Measurements from ENCODE around the gene CYP2A13. TPM values are rescaled to one million over a fixed set of nuclear protein-coding genes. Genes with fewer than 3 reads are reported as not detected.
"Not testable (repeated sequence)": the region's sequence is repeated elsewhere in the genome, so short reads cannot be mapped to it uniquely, and the experiment has no call there.

CYP2A13 gene
- total RNA-seq, 4 donors from 2014 or later, result not detected

DNA sequence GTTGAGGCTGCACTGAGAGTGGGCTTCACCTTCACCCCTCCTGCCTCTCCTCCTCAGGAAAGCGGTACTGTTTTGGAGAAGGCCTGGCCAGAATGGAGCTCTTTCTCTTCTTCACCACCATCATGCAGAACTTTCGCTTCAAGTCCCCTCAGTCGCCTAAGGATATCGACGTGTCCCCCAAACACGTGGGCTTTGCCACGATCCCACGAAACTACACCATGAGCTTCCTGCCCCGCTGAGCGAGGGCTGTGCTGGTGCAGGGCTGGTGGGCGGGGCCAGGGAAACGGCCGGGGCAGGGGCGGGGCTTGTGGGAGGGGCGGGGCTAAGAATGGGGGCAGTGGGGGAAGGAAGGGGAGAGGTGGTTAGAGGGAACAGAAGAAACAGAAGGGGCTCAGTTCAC lies 7.5 kb downstream of the CYP2A13 start:
- Histone ChIP-seq H3K27ac (no peak overlapping the region), H3K9me3 (no peaks in the 10 kb centered on the region), H3K27me3 (peaks cover 0 to 1% of the 10 kb centered on the region in 2 donors), H3K36me3 (no peaks in the 10 kb centered on the region), H3K4me3 (no peak overlapping the region), H3K4me1 (no peaks in the 10 kb centered on the region)
- TF ChIP-seq CTCF (IDR thresholded peaks at IDR 0.05) (no peak), POLR2A (IDR thresholded peaks at IDR 0.05) (no peak)
- DNase-seq, result no peak
- intact Hi-C loops (cut with DNase I; ENCODE audit: low total_unique reads), result no loop called here

- Histone ChIP-seq H3K27me3 (no peaks in the 10 kb centered on the region), H3K9me3 (no peaks in the 10 kb centered on the region), H3K36me3 (no peaks in the 10 kb centered on the region), H3K4me1 (no peaks in the 10 kb centered on the region), H3K4me3 (no peak overlapping the region), H3K27ac (no peak overlapping the region)
- no peak for DNase-seq
- TF ChIP-seq POLR2A (IDR thresholded peaks at IDR 0.05) (no peak), CTCF (IDR thresholded peaks at IDR 0.05) (no peak)
- intact Hi-C loops (cut with DNase I; ENCODE audit: low total_unique reads), result no loop called here
Measured at GRCh38 chr19:41096353-41096752, 8.1 kb downstream of the CYP2A13 start.

GRCh38 chr19:41097302-41097701 lies 9.1 kb downstream of the CYP2A13 start:
- no peaks in the 10 kb centered on the region for H3K4me1 ChIP-seq
- H3K4me3 ChIP-seq, result no peak overlapping the region
- H3K27me3 ChIP-seq, result no peaks in the 10 kb centered on the region
- intact Hi-C loops (cut with DNase I; ENCODE audit: low total_unique reads), result no loop called here
- no peaks in the 10 kb centered on the region for H3K9me3 ChIP-seq
- no peaks in the 10 kb centered on the region for H3K36me3 ChIP-seq
- DNase-seq, result no peak
- TF ChIP-seq CTCF (IDR thresholded peaks at IDR 0.05) (no peak), POLR2A (IDR thresholded peaks at IDR 0.05) (no peak)
- H3K27ac ChIP-seq, result no peak overlapping the region

DNA sequence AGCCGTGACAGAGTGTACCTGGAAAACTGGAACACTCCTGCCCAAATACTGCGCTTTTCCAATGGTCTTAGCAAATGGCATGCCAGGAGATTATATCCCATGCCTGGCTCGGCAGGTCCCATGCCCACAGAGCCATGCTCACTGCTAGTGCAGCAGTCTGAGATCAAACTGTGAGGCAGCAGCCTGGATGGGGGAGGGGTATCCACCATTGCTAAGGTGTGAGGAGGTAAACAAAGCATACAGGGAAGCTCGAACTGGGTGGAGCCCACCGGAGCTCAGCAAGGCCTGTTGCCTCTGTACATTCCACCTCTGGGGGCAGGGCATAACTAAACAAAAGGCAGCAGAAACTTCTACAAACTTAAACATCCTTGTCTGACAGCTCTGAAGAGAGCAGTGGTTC lies 10.5 kb downstream of the CYP2A13 start:
- Histone ChIP-seq H3K36me3 (no peaks in the 10 kb centered on the region), H3K27me3 (no peaks in the 10 kb centered on the region), H3K4me1 (no peaks in the 10 kb centered on the region), H3K4me3 (no peak overlapping the region), H3K27ac (no peak overlapping the region), H3K9me3 (no peaks in the 10 kb centered on the region)
- no peak for DNase-seq
- intact Hi-C loops (cut with DNase I; ENCODE audit: low total_unique reads), result no loop called here
- no peak for TF ChIP-seq CTCF (IDR thresholded peaks at IDR 0.05)
- TF ChIP-seq POLR2A (IDR thresholded peaks at IDR 0.05), result no peak

DNA sequence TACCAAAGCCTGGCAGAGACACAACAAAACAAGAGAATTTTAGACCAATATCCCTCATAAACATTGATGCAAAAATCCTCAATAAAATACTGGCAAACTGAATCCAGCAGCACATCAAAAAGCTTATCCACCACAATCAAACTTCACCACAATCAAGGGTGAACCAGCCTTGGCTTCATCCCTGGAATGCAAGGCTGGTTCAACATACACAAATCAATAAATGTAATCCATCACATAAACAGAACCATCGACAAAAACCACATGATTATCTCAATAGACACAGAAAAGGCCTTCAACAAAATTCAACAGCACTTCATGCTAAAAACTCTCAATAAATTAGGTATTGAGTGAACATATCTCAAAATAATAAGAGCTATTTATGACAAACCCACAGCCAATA lies 14.0 kb downstream of the CYP2A13 start:
- H3K27ac ChIP-seq; H3K4me1 ChIP-seq; H3K27me3 ChIP-seq; H3K4me3 ChIP-seq; intact Hi-C loops (cut with DNase I; ENCODE audit: low total_unique reads); H3K9me3 ChIP-seq; H3K36me3 ChIP-seq; DNase-seq: not testable (repeated sequence)

- no peak overlapping the region for H3K4me3 ChIP-seq
- H3K9me3 ChIP-seq, result no peaks in the 10 kb centered on the region
- intact Hi-C loops (cut with DNase I; ENCODE audit: low total_unique reads), result no loop called here
- H3K27ac ChIP-seq, result no peak overlapping the region
- H3K36me3 ChIP-seq, result no peaks in the 10 kb centered on the region
- no peaks in the 10 kb centered on the region for H3K4me1 ChIP-seq
- TF ChIP-seq POLR2A (IDR thresholded peaks at IDR 0.05) (no peak), CTCF (IDR thresholded peaks at IDR 0.05) (no peak)
- no peaks in the 10 kb centered on the region for H3K27me3 ChIP-seq
- DNase-seq, result no peak
Measured at GRCh38 chr19:41106177-41106576, 17.9 kb downstream of the CYP2A13 start.
